ENCODE data around the gene PRSS2.

Gene PRSS2

DNA sequence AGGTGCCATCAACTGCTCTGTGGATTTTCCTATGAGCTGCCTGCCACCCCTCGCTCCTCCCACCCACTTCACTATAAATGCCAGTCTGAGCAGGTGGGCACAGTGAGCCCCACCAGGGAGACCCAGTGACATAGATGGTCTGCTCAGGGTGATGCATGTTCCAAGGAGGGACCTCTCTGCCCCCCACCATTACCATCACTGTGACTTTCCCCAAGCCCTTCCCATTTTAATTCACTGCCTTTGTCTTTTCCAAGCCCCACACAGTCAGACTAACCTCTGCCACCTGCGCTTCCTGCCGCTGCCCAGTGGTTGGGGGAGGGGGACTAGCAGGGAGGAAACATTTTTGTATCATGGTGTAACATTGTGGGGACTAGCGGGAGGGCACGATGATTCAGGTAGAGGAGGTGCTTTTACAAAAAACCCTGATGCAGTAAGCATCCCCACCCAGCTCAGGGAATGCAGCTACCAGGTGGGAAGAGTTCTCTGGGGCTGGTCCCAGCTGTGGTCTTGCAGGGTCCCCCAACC lies 24.6 kb downstream of the PRSS2 start:
- TF ChIP-seq, protein P1, sequence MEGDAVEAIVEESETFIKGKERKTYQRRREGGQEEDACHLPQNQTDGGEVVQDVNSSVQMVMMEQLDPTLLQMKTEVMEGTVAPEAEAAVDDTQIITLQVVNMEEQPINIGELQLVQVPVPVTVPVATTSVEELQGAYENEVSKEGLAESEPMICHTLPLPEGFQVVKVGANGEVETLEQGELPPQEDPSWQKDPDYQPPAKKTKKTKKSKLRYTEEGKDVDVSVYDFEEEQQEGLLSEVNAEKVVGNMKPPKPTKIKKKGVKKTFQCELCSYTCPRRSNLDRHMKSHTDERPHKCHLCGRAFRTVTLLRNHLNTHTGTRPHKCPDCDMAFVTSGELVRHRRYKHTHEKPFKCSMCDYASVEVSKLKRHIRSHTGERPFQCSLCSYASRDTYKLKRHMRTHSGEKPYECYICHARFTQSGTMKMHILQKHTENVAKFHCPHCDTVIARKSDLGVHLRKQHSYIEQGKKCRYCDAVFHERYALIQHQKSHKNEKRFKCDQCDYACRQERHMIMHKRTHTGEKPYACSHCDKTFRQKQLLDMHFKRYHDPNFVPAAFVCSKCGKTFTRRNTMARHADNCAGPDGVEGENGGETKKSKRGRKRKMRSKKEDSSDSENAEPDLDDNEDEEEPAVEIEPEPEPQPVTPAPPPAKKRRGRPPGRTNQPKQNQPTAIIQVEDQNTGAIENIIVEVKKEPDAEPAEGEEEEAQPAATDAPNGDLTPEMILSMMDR (IDR thresholded peaks at IDR 0.05; ENCODE audit: low read depth, low read length, missing control alignments): no peak
- no peak overlapping the region for H3K4me3 ChIP-seq (ENCODE audit: low read depth, low read length)
- no peak for DNase-seq (ENCODE audit: low read depth)

DNA sequence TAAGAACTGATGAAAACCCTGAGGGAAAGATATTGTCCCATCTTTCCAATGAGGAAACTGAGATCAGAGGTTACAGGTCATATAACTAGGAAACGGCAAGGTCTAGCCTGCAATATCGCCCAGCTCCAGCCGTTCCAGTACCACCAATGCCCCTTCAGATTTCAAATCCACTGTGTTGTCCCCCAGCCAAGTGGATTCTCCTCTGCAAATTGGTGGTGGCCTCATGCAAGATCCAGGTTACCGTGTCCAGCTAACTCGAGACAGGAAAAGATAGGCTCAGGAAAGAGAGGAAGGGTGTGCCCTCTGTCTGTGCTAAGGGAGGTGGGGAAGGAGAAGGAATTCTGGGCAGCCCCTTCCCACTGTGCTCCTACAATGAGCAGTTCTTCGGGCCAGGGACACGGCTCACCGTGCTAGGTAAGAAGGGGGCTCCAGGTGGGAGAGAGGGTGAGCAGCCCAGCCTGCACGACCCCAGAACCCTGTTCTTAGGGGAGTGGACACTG lies 25.3 kb downstream of the PRSS2 start:
- DNase-seq (ENCODE audit: low read depth): no peak
- peak overlapping the region; percentile 56 for H3K4me3 ChIP-seq (ENCODE audit: low read depth, low read length)
- TF ChIP-seq, protein P1 (IDR thresholded peaks at IDR 0.05; ENCODE audit: low read depth, low read length, missing control alignments): no peak

DNA sequence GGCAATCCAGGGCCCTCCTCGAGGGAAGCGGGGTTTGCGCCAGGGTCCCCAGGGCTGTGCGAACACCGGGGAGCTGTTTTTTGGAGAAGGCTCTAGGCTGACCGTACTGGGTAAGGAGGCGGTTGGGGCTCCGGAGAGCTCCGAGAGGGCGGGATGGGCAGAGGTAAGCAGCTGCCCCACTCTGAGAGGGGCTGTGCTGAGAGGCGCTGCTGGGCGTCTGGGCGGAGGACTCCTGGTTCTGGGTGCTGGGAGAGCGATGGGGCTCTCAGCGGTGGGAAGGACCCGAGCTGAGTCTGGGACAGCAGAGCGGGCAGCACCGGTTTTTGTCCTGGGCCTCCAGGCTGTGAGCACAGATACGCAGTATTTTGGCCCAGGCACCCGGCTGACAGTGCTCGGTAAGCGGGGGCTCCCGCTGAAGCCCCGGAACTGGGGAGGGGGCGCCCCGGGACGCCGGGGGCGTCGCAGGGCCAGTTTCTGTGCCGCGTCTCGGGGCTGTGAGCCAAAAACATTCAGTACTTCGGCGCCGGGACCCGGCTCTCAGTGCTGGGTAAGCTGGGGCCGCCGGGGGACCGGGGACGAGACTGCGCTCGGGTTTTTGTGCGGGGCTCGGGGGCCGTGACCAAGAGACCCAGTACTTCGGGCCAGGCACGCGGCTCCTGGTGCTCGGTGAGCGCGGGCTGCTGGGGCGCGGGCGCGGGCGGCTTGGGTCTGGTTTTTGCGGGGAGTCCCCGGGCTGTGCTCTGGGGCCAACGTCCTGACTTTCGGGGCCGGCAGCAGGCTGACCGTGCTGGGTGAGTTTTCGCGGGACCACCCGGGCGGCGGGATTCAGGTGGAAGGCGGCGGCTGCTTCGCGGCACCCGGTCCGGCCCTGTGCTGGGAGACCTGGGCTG lies 26.0 kb downstream of the PRSS2 start:
- DNase-seq (ENCODE audit: low read depth): no peak
- TF ChIP-seq, protein P1 (IDR thresholded peaks at IDR 0.05; ENCODE audit: low read depth, low read length, missing control alignments): no peak
- peak overlapping the region; percentile 56 for H3K4me3 ChIP-seq (ENCODE audit: low read depth, low read length)

DNA sequence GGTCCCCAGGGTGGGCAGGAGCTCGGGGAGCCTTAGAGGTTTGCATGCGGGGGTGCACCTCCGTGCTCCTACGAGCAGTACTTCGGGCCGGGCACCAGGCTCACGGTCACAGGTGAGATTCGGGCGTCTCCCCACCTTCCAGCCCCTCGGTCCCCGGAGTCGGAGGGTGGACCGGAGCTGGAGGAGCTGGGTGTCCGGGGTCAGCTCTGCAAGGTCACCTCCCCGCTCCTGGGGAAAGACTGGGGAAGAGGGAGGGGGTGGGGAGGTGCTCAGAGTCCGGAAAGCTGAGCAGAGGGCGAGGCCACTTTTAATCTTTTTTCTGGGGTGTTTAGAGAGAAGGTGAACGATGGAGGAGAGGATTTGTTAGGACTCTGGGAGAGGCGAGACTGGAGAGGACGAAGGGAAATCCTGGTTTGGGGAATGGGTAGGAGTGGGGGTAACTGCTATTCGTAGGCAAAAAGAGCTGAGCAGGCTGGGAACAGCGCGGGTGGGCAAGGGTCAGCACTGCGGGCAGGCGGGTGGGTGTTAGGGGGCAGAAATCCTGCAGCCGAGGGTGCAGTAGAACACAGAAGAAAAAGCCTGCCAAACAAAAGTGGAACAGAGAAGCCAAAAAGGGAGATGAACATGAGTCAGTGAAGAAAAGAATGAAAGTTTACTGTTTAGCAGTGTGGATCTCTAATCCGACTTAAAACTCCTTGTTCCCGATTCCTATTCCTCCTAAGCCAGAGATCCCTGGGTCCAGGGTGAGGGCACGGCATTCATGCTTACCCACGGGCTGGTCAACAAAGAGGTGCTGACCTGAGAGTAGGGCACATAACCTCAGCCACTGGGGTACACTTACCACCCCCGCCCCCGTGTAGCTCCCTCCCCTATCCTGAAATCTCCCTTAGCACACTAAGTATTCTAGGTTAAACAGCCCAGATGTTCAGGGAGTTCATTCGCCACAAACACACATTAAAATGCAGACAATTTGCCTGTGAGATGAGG lies 26.9 kb downstream of the PRSS2 start:
- TF ChIP-seq, protein P1 (IDR thresholded peaks at IDR 0.05; ENCODE audit: low read depth, low read length, missing control alignments): no peak
- H3K4me3 ChIP-seq (ENCODE audit: low read depth, low read length): peak overlapping the region; percentile 56
- no peak for DNase-seq (ENCODE audit: low read depth)

DNA sequence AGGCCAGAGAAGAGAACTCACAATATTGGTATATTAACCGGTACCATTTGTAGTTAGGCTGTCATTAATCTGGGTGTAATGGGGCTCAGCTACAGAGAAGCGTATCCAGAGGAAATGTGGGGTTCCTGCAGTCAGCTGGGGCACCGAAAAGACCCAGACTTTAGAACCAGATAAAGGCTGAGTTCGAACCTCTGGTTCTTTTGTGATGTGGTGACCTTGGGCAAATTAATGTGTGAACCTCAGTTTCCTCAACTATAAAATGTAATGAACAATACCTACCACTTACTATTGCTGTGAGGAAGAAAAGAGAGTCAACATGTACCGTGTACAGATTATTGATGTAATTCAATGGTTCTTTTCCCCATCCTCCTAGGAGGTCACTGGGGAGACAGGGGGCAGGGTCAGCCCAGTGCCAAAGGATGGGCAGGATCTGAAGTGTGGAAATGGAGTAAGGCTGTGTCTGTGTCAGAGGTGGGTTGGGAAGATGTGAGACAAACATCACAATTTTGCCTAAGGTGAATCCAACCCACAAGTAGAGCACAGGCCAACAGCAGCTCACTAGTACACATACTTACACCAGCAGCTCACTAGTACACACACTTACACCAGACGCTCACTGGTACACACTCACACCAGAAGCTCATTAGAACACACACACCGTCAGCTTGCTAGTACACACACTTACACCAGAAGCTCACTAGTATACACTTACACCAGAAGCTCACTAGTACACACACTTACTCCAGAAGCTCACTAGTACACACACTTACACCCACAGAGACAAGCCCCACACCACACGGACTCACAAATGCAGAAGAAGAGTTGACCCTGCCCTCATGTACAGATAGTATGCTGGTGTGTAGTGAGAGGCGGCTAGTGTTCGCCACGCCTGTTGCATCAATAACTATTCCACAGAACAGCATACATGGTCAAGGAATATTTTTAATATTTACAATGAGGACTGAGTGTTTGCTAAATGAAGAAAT lies 28.0 kb downstream of the PRSS2 start:
- DNase-seq (ENCODE audit: low read depth): no peak
- TF ChIP-seq, protein P1 (IDR thresholded peaks at IDR 0.05; ENCODE audit: low read depth, low read length, missing control alignments): no peak
- peak overlapping the region; percentile 56; the same call in 1 of the 2 replicates for H3K4me3 ChIP-seq (ENCODE audit: low read depth, low read length)

Measured in GM12864 (cell line).